DOHH2 (cell line): ENCODE data around the gene TSKU.

ENCODE experiments used
- H3F3A ChIP-seq: fragments of 200-600 bp; sonication (generic), shearing (Covaris generic); 2 replicates; pipeline ENCODE4 v1.6.0; 2016; ENCODE audit warnings: antibody characterized with exemption, mild to moderate bottlenecking; ENCODE audit not compliant: control insufficient read depth, insufficient read depth
- H3K27ac ChIP-seq: fragments of 200-600 bp; sonication (generic); 2 replicates; pipeline ENCODE4 v1.5.1; 2014; ENCODE audit warnings: low read depth, mild to moderate bottlenecking, low read length, moderate library complexity
- H3K27me3 ChIP-seq: fragments of 200-600 bp; sonication (generic); 2 replicates; pipeline ENCODE4 v1.6.1; 2014; ENCODE audit warnings: mild to moderate bottlenecking, low read length, mixed read lengths; ENCODE audit not compliant: control insufficient read depth
- H3K36me3 ChIP-seq: fragments of 200-600 bp; sonication (generic); 2 replicates; pipeline ENCODE4 v1.6.1; 2014; ENCODE audit warnings: mild to moderate bottlenecking, low read length, moderate library complexity, mixed read lengths; ENCODE audit not compliant: control insufficient read depth
- H3K4me1 ChIP-seq: fragments of 200-600 bp; sonication (generic); 2 replicates; pipeline ENCODE4 v1.6.1; 2014; ENCODE audit warnings: mild to moderate bottlenecking, low read length, mixed read lengths; ENCODE audit not compliant: control insufficient read depth
- H3K4me2 ChIP-seq: fragments of 200-600 bp; sonication (generic); 2 replicates; pipeline ENCODE4 v1.6.0; 2014; ENCODE audit warnings: mild to moderate bottlenecking, low read length, moderate library complexity
- H3K4me3 ChIP-seq: fragments of 200-600 bp; sonication (generic); 2 replicates; pipeline ENCODE4 v1.5.1; 2014; ENCODE audit warnings: mild to moderate bottlenecking, low read length, mixed read lengths
- H3K79me2 ChIP-seq: fragments of 200-600 bp; sonication (generic); 2 replicates; pipeline ENCODE4 v1.6.1; 2014; ENCODE audit warnings: mild to moderate bottlenecking, low read length, mixed read lengths; ENCODE audit not compliant: control insufficient read depth
- H3K9me2 ChIP-seq: fragments of 200-600 bp; sonication (generic); replicated peaks from 2 replicates; pipeline ENCODE4 v1.6.1; 2014; ENCODE audit warnings: mild to moderate bottlenecking, low read length, mixed read lengths; ENCODE audit not compliant: control insufficient read depth
- H3K9me3 ChIP-seq: fragments of 200-600 bp; sonication (generic); 2 replicates; pipeline ENCODE4 v1.6.1; 2014; ENCODE audit warnings: antibody characterized with exemption, low read length, mixed read lengths; ENCODE audit not compliant: control insufficient read depth, insufficient read depth
- H4K20me1 ChIP-seq: fragments of 200-600 bp; sonication (generic); 2 replicates; pipeline ENCODE4 v1.6.0; 2014; ENCODE audit warnings: low read depth, mild to moderate bottlenecking, antibody characterized with exemption, low read length, moderate library complexity; ENCODE audit not compliant: control insufficient read depth, insufficient read depth
- CTCF ChIP-seq: fragments of 200-600 bp; sonication (generic); IDR thresholded peaks from one replicate; pipeline ENCODE4 v1.5.1; 2014; ENCODE audit warnings: antibody characterized with exemption, mild to moderate bottlenecking, low read depth, low read length; ENCODE audit not compliant: poor library complexity, severe bottlenecking
- EZH2phosphoT487 ChIP-seq: fragments of 200-600 bp; sonication (generic); IDR thresholded peaks from 2 replicates; pipeline ENCODE4 v1.6.1; 2017; ENCODE audit warnings: borderline replicate concordance, mild to moderate bottlenecking, antibody characterized with exemption, low read length, moderate library complexity, mixed read lengths

Gene TSKU

GRCh38 chr11:76803023-76803422, 19.9 kb downstream of the TSKU start:
- Histone ChIP-seq H3K4me2 (no peak overlapping the region), H3F3A (no peaks in the 10 kb centered on the region)

GRCh38 chr11:76803811-76804600, 20.9 kb downstream of the TSKU start:
- no peak overlapping the region for H3K4me2 ChIP-seq
- H3K27me3 ChIP-seq = peaks cover 7% of the 10 kb centered on the region; the same call in 1 of the 2 replicates
- no peaks in the 10 kb centered on the region for H3K36me3 ChIP-seq
- no peak overlapping the region for H3K27ac ChIP-seq
- peaks cover 4% of the 10 kb centered on the region; the same call in 1 of the 2 replicates for H3K4me1 ChIP-seq
- no peaks in the 10 kb centered on the region for H4K20me1 ChIP-seq
- H3F3A ChIP-seq = no peaks in the 10 kb centered on the region
- H3K4me3 ChIP-seq = no peak overlapping the region
- H3K79me2 ChIP-seq = no peaks in the 10 kb centered on the region
- H3K9me3 ChIP-seq = no peaks in the 10 kb centered on the region
- TF ChIP-seq CTCF (no peak), EZH2phosphoT487 (no peak)
- H3K9me2 ChIP-seq = no peaks in the 10 kb centered on the region

More at GRCh38 chr11:76803023-76803422, 19.9 kb downstream of the TSKU start:
- H4K20me1 ChIP-seq = no peaks in the 10 kb centered on the region
- H3K9me2 ChIP-seq = no peaks in the 10 kb centered on the region
- H3K27me3 ChIP-seq = peaks cover 7% of the 10 kb centered on the region; the same call in 1 of the 2 replicates
- H3K4me1 ChIP-seq = peaks cover 7% of the 10 kb centered on the region; the same call in 1 of the 2 replicates
- H3K27ac ChIP-seq = no peak overlapping the region
- no peak for TF ChIP-seq EZH2phosphoT487
- no peaks in the 10 kb centered on the region for H3K9me3 ChIP-seq
- no peaks in the 10 kb centered on the region for H3K79me2 ChIP-seq
- no peak overlapping the region for H3K4me3 ChIP-seq
- H3K36me3 ChIP-seq = no peaks in the 10 kb centered on the region

GRCh38 chr11:76805206-76805913, 22.2 kb downstream of the TSKU start:
- H4K20me1 ChIP-seq = no peaks in the 10 kb centered on the region
- H3K9me2 ChIP-seq = no peaks in the 10 kb centered on the region
- no peaks in the 10 kb centered on the region for H3F3A ChIP-seq
- peaks cover 6% of the 10 kb centered on the region; the same call in 1 of the 2 replicates for H3K27me3 ChIP-seq
- no peaks in the 10 kb centered on the region for H3K36me3 ChIP-seq
- no peak overlapping the region for H3K4me2 ChIP-seq
- H3K9me3 ChIP-seq = no peaks in the 10 kb centered on the region
- TF ChIP-seq CTCF (no peak), EZH2phosphoT487 (no peak)
- no peaks in the 10 kb centered on the region for H3K4me1 ChIP-seq
- H3K79me2 ChIP-seq = no peaks in the 10 kb centered on the region
- no peak overlapping the region for H3K27ac ChIP-seq
- no peak overlapping the region for H3K4me3 ChIP-seq
